ENCODE results near the gene GRIK4.
"Not testable (repeated sequence)": the region's sequence is repeated elsewhere in the genome, so short reads cannot be mapped to it uniquely, and the experiment has no call there.

DNA sequence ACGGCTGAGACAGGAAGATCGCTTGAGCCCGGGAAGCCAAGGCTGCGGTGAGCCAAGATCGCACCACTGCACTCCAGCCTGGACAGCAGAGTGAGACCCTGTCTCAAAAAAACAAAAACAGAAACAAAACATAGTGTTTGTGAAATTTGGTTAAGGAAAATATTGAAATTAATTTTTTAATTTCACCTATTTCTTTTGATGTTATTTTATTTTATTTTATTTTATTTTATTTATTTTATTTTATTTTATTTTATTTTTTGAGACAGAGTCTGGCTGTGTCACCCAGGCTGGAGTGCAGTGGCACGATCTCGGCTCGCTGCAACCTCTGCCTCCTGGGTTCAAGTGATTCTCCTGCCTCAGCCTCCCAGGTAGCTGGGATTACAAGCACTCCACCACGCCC, 275.7 kb downstream of the GRIK4 start:
- TF ChIP-seq, protein P1, sequence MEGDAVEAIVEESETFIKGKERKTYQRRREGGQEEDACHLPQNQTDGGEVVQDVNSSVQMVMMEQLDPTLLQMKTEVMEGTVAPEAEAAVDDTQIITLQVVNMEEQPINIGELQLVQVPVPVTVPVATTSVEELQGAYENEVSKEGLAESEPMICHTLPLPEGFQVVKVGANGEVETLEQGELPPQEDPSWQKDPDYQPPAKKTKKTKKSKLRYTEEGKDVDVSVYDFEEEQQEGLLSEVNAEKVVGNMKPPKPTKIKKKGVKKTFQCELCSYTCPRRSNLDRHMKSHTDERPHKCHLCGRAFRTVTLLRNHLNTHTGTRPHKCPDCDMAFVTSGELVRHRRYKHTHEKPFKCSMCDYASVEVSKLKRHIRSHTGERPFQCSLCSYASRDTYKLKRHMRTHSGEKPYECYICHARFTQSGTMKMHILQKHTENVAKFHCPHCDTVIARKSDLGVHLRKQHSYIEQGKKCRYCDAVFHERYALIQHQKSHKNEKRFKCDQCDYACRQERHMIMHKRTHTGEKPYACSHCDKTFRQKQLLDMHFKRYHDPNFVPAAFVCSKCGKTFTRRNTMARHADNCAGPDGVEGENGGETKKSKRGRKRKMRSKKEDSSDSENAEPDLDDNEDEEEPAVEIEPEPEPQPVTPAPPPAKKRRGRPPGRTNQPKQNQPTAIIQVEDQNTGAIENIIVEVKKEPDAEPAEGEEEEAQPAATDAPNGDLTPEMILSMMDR (conservative IDR thresholded peaks at IDR 0.05; ENCODE audit: low read depth, low read length), result not testable (repeated sequence)
- not testable (repeated sequence) for TF ChIP-seq POLR2A (IDR thresholded peaks at IDR 0.05; ENCODE audit: low read depth, low read length); MAZ (IDR thresholded peaks at IDR 0.05; ENCODE audit: borderline replicate concordance, low read depth, low read length); SMC3 (IDR thresholded peaks at IDR 0.05; ENCODE audit: low read depth, low read length); MXI1 (IDR thresholded peaks at IDR 0.05; ENCODE audit: borderline replicate concordance, low read depth, low read length); CEBPB (IDR thresholded peaks at IDR 0.05; ENCODE audit: low read depth, low read length); RAD21 (IDR thresholded peaks at IDR 0.05; ENCODE audit: low read length); RCOR1 (IDR thresholded peaks at IDR 0.05; ENCODE audit: insufficient replicate concordance, low read length); RFX5 (IDR thresholded peaks at IDR 0.05; ENCODE audit: low read depth, low read length); FOS (IDR thresholded peaks at IDR 0.05; ENCODE audit: low read depth, low read length); BHLHE40 (IDR thresholded peaks at IDR 0.05; ENCODE audit: low read depth, low read length); CHD1 (IDR thresholded peaks at IDR 0.05; ENCODE audit: low read depth, low read length)
- TF ChIP-seq, protein P2, sequence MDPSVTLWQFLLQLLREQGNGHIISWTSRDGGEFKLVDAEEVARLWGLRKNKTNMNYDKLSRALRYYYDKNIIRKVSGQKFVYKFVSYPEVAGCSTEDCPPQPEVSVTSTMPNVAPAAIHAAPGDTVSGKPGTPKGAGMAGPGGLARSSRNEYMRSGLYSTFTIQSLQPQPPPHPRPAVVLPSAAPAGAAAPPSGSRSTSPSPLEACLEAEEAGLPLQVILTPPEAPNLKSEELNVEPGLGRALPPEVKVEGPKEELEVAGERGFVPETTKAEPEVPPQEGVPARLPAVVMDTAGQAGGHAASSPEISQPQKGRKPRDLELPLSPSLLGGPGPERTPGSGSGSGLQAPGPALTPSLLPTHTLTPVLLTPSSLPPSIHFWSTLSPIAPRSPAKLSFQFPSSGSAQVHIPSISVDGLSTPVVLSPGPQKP (IDR thresholded peaks at IDR 0.05; ENCODE audit: borderline replicate concordance, low read depth, low read length), result not testable (repeated sequence)
